Fibroblast of villous mesenchyme (primary cell): ENCODE measurements around the gene CLEC4F. TPM values are rescaled to one million over a fixed set of nuclear protein-coding genes. Genes with fewer than 3 reads are reported as not detected.

Experiments
- DNase-seq: peaks from one replicate; pipeline ENCODE4 v3.0.0-alpha.2; 2010; ENCODE audit warnings: low read depth
- H3K4me3 ChIP-seq: 2 replicates; pipeline ENCODE4 v1.5.1; 2011; ENCODE audit warnings: low read depth, mild to moderate bottlenecking, low read length
- CTCF ChIP-seq: IDR thresholded peaks from 2 replicates; pipeline ENCODE4 v1.5.1; 2012; ENCODE audit warnings: low read depth, mild to moderate bottlenecking, low read length; ENCODE audit not compliant: insufficient read depth
- small RNA-seq: library from RNA; depleted of rRNA; stranded (forward); fragments of <200 nt; gene quantifications from one replicate; pipeline ENCODE3, GENCODE V24; 2012
- total RNA-seq: library from RNA; depleted of rRNA; stranded (reverse); fragments of >200 nt; gene quantifications from 2 replicates; pipeline ENCODE4 v1.2.3, GENCODE V29; 2012

CLEC4F gene
- total RNA-seq, 1 donor = not detected

- DNase-seq = no peak
- no peak overlapping the region for H3K4me3 ChIP-seq
- no peak for TF ChIP-seq CTCF
Measured at GRCh38 chr2:70768590-70769085, 51.8 kb downstream of the CLEC4F start.

GRCh38 chr2:70767699-70768589, 52.5 kb downstream of the CLEC4F start, which contains the start of gene ADD2:
ADD2 (minus strand) TSS chr2:70768200; CDS start chr2:70706408, 61,792 bp downstream.
- peak; percentile 2 for DNase-seq
- no peak for TF ChIP-seq CTCF
- H3K4me3 ChIP-seq = no peak within 1 kb of the TSS

GRCh38 chr2:70767079-70767698, 53.2 kb downstream of the CLEC4F start:
- TF ChIP-seq CTCF = no peak
- DNase-seq = no peak
- H3K4me3 ChIP-seq = no peak overlapping the region

GRCh38 chr2:70766357-70767078, 53.9 kb downstream of the CLEC4F start:
- no peak for DNase-seq
- no peak for TF ChIP-seq CTCF
- H3K4me3 ChIP-seq = no peak overlapping the region

- H3K4me3 ChIP-seq = no peak overlapping the region
- DNase-seq = no peak
- TF ChIP-seq CTCF = no peak
Measured at GRCh38 chr2:70765507-70765906, 54.9 kb downstream of the CLEC4F start.

GRCh38 chr2:70759446-70759845, 61.0 kb downstream of the CLEC4F start:
- DNase-seq = no peak
- H3K4me3 ChIP-seq = no peak overlapping the region
- TF ChIP-seq CTCF = no peak

Small RNA genes within 50 kb of the gene (small RNA-seq; reads per million reads assigned to genes)
- not detected for gene HMGN2P21

Other genes with a start within 250 kb of the CLEC4F start
- gene ADD2, start 52.4 kb downstream of the CLEC4F start, total RNA-seq = not detected in 2 replicates
- not detected in 2 replicates for gene FIGLA, start 30.0 kb downstream of the CLEC4F start, total RNA-seq
- gene CD207, start 15.2 kb upstream of the CLEC4F start, total RNA-seq = not detected in 2 replicates
- gene VAX2, start 80.0 kb upstream of the CLEC4F start, total RNA-seq = 0.43 and 2.9 TPM in 2 replicates
- 0.97 TPM in 1 of 2 replicates, not detected in the other for gene ATP6V1B1, start 115.3 kb upstream of the CLEC4F start, total RNA-seq
- 0.43 and 1.3 TPM in 2 replicates for gene ANKRD53, start 158.0 kb upstream of the CLEC4F start, total RNA-seq
- gene TEX261, start 174.3 kb upstream of the CLEC4F start, total RNA-seq = 22.9 and 35.4 TPM in 2 replicates
- gene NAGK, start 248.0 kb upstream of the CLEC4F start, total RNA-seq = 42.7 and 50.6 TPM in 2 replicates